DMS 273 treated with DMSO at 0.1 percent for 48 hours (cell line): ENCODE data around the gene CACNA2D1.
A peak's percentile ranks its signal among the peaks of the same experiment; 100 is the strongest.

ENCODE experiments used
- DNase-seq: peaks from one replicate; lab custom pipeline; 2025; lab: John Stamatoyannopoulos, UW

Gene CACNA2D1

DNA sequence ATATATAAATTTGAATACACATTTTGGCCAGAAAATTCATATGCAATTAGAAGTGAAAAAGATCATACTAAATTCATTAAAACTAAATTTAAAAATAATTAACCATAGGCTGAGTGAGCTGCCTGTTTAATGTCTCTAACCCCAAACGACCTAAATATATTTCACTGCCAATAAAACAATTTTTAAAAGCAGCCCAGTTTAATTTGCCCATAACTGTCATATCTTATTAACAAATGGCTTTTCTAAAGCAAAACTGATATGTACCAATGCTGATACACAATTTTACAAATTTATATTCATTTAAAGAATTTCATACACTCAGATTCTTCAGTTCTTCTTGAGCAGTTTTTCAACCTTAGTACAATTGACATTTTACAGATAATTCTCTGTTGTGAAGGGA, 99.9 kb downstream of the CACNA2D1 start:
- no peak for DNase-seq

DNA sequence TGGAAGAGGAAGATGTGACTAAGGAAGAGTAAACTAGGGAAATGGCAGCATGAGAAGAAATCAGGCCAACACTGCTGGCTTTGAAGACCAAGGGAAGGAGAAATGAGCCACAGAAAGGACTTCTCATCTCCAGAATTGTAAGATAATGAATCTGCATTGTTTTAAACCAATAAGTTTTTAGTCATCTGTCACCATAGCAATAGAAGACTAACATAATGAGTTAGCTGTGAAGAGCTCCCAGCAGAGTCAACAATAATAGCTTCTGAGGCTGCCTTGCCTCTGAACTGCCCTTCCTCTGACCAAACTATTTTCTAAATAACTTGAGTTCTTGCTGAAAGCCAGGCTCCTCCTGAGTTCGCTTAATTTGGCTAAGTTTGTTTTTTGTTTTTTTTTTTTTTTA, 103.6 kb downstream of the CACNA2D1 start:
- no peak for DNase-seq

GRCh38 chr7:82335927-82336326, 107.7 kb downstream of the CACNA2D1 start:
- DNase-seq: peak; percentile 99

- no peak for DNase-seq
Observed at GRCh38 chr7:82335001-82335400, 108.6 kb downstream of the CACNA2D1 start.

DNA sequence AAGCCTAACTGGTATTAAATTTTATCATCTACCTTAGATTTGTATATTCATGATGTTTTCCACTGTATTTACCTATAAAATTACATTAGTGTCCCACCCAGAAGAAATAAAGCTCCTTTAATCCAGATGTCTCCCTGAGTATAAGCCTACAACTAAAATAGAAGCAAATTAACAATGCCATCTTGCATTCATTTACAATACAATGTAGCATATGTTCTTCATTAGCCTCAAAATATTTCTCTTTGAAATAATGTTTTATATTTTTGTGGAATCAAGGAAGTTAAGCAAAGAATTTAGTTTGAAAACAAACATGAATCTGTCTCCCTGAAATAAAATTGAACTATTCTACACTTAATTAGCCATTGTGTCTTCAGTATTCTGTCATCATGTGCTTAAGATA, 112.3 kb downstream of the CACNA2D1 start:
- DNase-seq: no peak

GRCh38 chr7:82330706-82331215, 112.8 kb downstream of the CACNA2D1 start:
- DNase-seq: no peak

DNA sequence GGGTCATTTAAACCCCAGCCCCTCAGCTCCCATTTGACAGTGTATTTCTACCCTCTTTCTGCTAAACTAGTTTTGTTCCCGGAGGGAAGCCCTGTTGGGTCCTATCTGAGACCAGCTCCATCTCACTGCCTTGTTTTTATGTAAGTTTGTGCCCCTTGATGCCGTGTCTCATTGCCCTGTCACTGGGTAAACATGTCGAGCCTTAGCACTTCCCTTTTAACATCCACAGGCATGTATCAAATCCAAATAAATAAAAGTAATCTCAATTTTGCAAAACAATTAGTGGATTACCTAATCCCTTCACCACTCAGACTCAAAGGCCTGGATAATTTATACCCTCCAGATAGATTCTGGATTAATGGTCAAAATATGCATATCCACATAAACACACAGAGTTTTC, 115.7 kb downstream of the CACNA2D1 start:
- no peak for DNase-seq

DNA sequence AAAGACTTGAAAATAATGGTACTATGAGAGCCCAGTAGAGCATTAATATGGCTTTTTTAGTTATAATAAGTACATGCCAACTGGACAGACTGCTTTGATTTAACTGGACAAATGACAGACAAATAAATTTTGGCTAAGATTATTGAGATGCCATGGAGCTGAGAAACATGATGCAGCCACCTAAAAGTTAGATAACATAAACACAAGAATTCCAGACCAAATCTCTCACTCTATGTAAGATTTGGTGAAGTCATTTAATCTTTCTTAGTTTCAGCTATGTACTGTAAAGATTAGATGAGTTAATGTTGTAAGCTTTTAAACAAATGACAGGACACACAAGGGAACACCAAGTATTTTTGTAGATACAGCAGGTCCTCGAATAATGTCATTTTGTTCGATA, 118.2 kb downstream of the CACNA2D1 start:
- no peak for DNase-seq

DNA sequence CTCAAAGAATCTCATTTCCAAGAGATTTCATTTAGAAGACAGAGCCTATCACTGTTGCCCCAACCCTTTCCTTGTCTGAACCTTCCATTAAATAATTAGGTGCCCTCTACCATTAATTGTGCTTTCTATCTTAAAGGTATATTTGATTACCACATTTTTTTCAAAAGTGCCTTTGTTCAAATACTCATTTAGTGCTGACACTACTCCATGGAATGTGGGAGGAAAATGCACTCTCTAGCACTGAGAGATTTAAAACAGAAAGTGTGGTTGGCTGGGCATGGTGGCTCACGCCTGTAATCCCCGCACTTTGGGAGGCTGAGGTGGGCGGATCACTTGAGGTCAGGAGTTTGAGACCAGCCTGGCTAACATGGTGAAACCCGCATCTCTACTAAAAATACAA, 119.8 kb downstream of the CACNA2D1 start:
- no peak for DNase-seq

- DNase-seq: peak; percentile 99
Observed at GRCh38 chr7:82319674-82320118, 123.9 kb downstream of the CACNA2D1 start.

- no peak for DNase-seq
Observed at GRCh38 chr7:82318786-82319185, 124.8 kb downstream of the CACNA2D1 start.

DNA sequence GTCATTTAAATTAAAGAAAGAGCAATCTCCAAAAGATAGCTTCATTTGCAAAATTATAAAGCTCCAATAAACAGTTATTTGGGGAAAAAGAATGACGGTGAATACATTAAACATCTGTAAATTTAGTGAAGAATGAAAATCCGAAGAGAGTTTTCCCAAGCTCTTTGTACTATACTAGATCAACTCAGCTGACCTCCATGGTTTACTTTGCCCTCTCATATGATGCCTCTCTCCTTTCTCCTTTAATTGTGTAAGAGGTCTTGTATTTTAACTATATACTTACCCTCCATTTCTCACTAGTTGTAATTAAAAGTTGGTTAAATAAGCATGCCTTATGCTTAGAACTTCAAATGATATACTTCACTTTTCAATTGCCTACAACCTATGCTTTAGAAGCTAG, 125.8 kb downstream of the CACNA2D1 start:
- no peak for DNase-seq

GRCh38 chr7:82317257-82317721, 126.3 kb downstream of the CACNA2D1 start:
- DNase-seq: peak; percentile 40

GRCh38 chr7:82313269-82313668, 130.3 kb downstream of the CACNA2D1 start:
- DNase-seq: no peak

DNA sequence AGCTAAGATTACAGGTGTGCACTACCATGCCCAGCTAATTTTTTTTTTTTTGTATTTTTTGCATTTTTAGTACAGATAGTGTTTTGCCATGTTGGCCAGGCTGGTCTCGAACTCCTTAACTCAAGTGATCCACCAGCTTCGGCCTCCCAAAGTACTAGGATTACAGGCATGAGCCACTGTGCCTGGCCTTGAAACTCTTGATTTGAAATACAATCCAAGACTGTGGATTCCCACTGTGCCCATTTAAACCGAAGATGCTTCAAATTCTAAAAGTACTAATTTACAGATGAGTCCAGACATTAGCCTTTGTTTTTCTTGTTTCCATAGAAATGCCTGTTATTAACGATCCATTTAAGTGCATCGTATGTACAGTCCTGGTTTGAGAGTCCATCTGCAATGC, 130.9 kb downstream of the CACNA2D1 start:
- DNase-seq: no peak

GRCh38 chr7:82305347-82306005, 138.1 kb downstream of the CACNA2D1 start:
- no peak for DNase-seq

DNA sequence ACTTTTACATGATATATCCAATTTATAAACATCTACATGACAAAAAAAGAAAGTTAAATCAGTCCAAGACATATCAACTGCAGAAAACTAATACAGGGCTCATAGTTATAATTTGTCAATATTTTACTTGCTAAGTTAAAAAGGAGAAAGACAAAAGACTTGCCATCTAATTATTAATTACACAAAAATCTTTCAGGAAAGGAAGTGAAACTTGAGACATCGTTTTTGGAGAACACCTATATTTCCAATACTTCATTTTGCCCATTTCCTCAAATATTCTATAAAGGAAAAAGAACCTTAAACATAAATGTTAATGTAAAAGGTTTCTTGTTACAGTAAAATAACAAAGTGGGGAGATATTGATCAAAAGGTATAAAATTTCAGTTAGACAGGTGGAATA, 148.7 kb downstream of the CACNA2D1 start:
- no peak for DNase-seq

DNA sequence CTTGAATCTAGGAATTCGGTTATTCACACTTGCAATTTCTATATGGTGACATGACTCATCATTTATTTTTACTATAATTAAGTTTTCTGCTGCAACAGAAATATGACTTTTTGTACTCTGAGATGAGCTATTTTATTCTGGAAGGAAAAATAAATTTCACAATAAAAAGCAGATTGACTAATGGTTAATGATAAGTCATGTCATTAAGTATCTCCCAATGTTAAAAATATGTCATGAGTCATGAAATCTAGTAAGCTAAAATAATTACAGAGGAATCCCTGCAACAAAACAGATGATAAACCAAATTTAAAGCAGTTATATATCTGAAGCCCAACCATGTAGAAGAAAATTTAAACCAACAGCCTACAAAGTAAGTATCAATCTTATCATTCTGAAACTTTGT, 149.2 kb downstream of the CACNA2D1 start:
- DNase-seq: no peak

- DNase-seq: no peak
Observed at GRCh38 chr7:82293467-82293866, 150.1 kb downstream of the CACNA2D1 start.

- no peak for DNase-seq
Observed at GRCh38 chr7:82291931-82292330, 151.6 kb downstream of the CACNA2D1 start.

- no peak for DNase-seq
Observed at GRCh38 chr7:82289889-82290288, 153.7 kb downstream of the CACNA2D1 start.

- no peak for DNase-seq
Observed at GRCh38 chr7:82289152-82289535, 154.4 kb downstream of the CACNA2D1 start.

DNA sequence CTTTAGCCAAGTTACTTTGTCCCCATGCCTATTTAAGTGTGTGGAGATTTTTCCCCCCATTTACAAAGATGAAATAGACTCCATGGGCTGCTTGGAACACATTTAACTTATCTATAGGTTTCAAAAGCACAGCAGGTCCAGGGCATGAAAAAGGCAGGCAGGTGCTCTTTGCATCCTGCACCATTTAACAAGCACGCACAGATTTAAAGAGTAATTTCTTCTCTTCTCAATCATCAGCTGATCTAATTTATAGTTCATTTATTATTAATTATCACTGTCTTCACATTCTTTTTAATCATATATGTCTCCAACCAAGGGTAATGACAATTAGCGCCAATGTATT, 156.8 kb downstream of the CACNA2D1 start:
- no peak for DNase-seq

- no peak for DNase-seq
Observed at GRCh38 chr7:82286096-82286797, 157.3 kb downstream of the CACNA2D1 start.
